Activated CD8-positive, alpha-beta memory T cell treated with anti-CD3 and anti-CD28 coated beads, Interleukin-2, amount 10 ng/mL, durations not matched to agents 7 days and 5 days (primary cell): ENCODE results near the gene FAM107A. TPM values are rescaled to one million over a fixed set of nuclear protein-coding genes. Genes with fewer than 3 reads are reported as not detected.
A peak's percentile ranks its signal among the peaks of the same experiment; 100 is the strongest.
"Not testable (repeated sequence)": the region's sequence is repeated elsewhere in the genome, so short reads cannot be mapped to it uniquely, and the experiment has no call there.

Experiments
- ATAC-seq: fragments of 150-1000 bp; cut with Tn5 transposase; one replicate; pipeline ENCODE4 v1.10.0; 2021; ENCODE audit warnings: moderate library complexity
- CTCF ChIA-PET: fragments of 350-600 bp; sonication (Branson Sonifier 250); formaldehyde crosslinking; loops from one replicate; lab custom pipeline; 2021; ENCODE audit warnings: antibody characterized with exemption; lab: Charles Lee
- DNase-seq: peaks from one replicate; pipeline ENCODE4 v3.0.0-alpha.2; 2020
- H3K27ac Mint-ChIP-seq: one replicate; pipeline ENCODE4 v1.8.0; 2021; ENCODE audit warnings: mild to moderate bottlenecking, mixed read lengths
- H3K27me3 Mint-ChIP-seq: one replicate; pipeline ENCODE4 v1.8.0; 2021; ENCODE audit warnings: mixed read lengths
- H3K36me3 Mint-ChIP-seq: one replicate; pipeline ENCODE4 v1.8.0; 2021; ENCODE audit warnings: mild to moderate bottlenecking, mixed read lengths
- H3K4me1 Mint-ChIP-seq: one replicate; pipeline ENCODE4 v1.8.0; 2021; ENCODE audit warnings: mixed read lengths
- H3K4me3 Mint-ChIP-seq: one replicate; pipeline ENCODE4 v1.8.0; 2021; ENCODE audit warnings: mild to moderate bottlenecking, moderate library complexity, mixed read lengths
- H3K9me3 Mint-ChIP-seq: one replicate; pipeline ENCODE4 v1.8.0; 2022; ENCODE audit warnings: low read depth, mixed read lengths
- total RNA-seq, 2 experiments: library from RNA; stranded (reverse); gene quantifications; one replicate each; pipeline ENCODE4 v1.2.3, GENCODE V29; 2021

Gene FAM107A
- total RNA-seq, 2 experiments from 2014 or later, result not detected

- H3K36me3 Mint-ChIP-seq, result no peaks in the 10 kb centered on the region
- CTCF ChIA-PET, result interaction anchor here (1.2 to 1.9 kb wide), 4 partner anchors 72 to 237 kb away, joined by 3 to 4 read pairs (median 4); no protein-coding TSS in a partner anchor
- no peak within 1 kb of the TSS for H3K27ac Mint-ChIP-seq
- peaks cover 5% of the 10 kb centered on the region for H3K27me3 Mint-ChIP-seq
- no peaks in the 10 kb centered on the region for H3K9me3 Mint-ChIP-seq
- no peak within 1 kb of the TSS for H3K4me3 Mint-ChIP-seq
- H3K4me1 Mint-ChIP-seq, result peaks cover 15% of the 10 kb centered on the region
- ATAC-seq, result no peak
- DNase-seq, result no peak
These were observed 40.4 kb downstream of the FAM107A start, which contains the start of gene ACOX2 for GRCh38 chr3:58536501-58537411. Gene ACOX2, minus strand, starts transcription at chr3:58537190. Its CDS starts 2,084 bp downstream, at chr3:58535106.

- Mint-ChIP-seq H3K4me3 (no peak overlapping the region), H3K27me3 (peaks cover 2% of the 10 kb centered on the region), H3K9me3 (no peaks in the 10 kb centered on the region), H3K27ac (no peak overlapping the region), H3K4me1 (peaks cover 15% of the 10 kb centered on the region), H3K36me3 (no peaks in the 10 kb centered on the region)
- CTCF ChIA-PET, result interaction anchor here (1.3 to 3.6 kb wide), 4 partner anchors 94 to 236 kb away, joined by 3 to 25 read pairs (median 4); partner anchors contain the start of genes HTD2 and RPP14
- ATAC-seq (no peak), DNase-seq (no peak)
These were observed 41.4 kb downstream of the FAM107A start for GRCh38 chr3:58535531-58536500.

- CTCF ChIA-PET, result interaction anchor here (0.6 to 3.6 kb wide), 7 partner anchors 24 to 228 kb away, joined by 3 to 25 read pairs (median 3); partner anchors contain the start of genes HTD2 and RPP14
- ATAC-seq (no peak), DNase-seq (no peak)
- Mint-ChIP-seq H3K4me1 (peaks cover 15% of the 10 kb centered on the region), H3K36me3 (no peaks in the 10 kb centered on the region), H3K4me3 (no peak overlapping the region), H3K27ac (no peak overlapping the region), H3K27me3 (peaks cover 2% of the 10 kb centered on the region), H3K9me3 (no peaks in the 10 kb centered on the region)
These were observed 42.3 kb downstream of the FAM107A start for GRCh38 chr3:58534592-58535494.

DNA sequence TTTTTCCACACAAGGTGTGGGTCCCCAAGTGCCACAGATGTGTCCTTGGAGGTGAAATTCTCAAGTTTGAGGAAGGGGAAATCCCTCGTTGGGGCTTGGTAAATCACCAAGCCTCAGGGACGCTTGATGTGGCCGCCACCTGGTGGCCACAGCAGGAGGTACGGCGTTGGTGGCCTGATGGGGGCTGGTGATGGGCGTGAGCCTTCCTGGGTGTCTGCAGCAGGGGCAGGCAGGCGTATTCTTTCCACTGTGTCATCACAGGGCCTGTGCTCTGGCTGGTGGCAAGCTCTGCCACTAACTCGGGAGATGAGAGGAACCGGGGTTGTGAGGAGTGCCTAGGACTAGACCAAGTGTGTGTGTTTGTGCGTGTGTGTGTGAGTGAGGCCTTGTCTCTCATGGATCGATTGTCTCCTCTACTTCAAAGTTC is 44.4 kb downstream of the FAM107A start:
- Mint-ChIP-seq H3K36me3 (no peaks in the 10 kb centered on the region), H3K27ac (no peak overlapping the region), H3K4me3 (no peak overlapping the region), H3K9me3 (no peaks in the 10 kb centered on the region), H3K27me3 (peaks cover 2% of the 10 kb centered on the region), H3K4me1 (peaks cover 15% of the 10 kb centered on the region)
- ATAC-seq (peak; percentile 93), DNase-seq (peak; percentile 85)
- CTCF ChIA-PET, result interaction anchor here (0.6 to 3.6 kb wide), 8 partner anchors 52 to 226 kb away, joined by 3 to 25 read pairs (median 4); partner anchors contain the start of genes HTD2 and RPP14

DNA sequence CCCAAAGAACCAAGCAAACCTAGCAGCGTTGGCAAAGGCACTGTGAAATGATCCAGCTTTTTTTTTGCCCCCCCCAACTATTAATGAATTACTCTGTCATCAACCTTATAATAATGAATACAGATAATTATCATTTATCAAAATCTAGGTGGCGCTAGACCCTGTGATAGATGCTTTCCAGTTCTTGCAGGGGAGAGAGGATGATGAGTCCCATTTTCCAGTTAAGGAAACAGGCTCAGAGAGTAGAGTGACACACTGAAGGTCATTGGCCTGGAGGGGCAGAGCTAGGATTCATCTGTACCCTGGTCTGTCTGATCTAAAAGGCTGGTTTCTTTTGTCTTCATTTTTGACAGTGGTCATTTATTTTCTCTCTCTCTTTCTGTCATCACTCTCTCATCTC is 45.2 kb downstream of the FAM107A start:
- DNase-seq, result no peak
- no peak overlapping the region for H3K4me3 Mint-ChIP-seq
- CTCF ChIA-PET, result interaction anchor here (1.3 to 3.1 kb wide), 4 partner anchors 19 to 225 kb away, joined by 3 to 14 read pairs (median 9); partner anchors contain the start of genes HTD2 and RPP14
- H3K9me3 Mint-ChIP-seq, result no peaks in the 10 kb centered on the region
- peaks cover 15% of the 10 kb centered on the region for H3K4me1 Mint-ChIP-seq
- H3K36me3 Mint-ChIP-seq, result no peaks in the 10 kb centered on the region
- ATAC-seq, result no peak
- H3K27me3 Mint-ChIP-seq, result peaks cover 2% of the 10 kb centered on the region
- H3K27ac Mint-ChIP-seq, result no peak overlapping the region

DNA sequence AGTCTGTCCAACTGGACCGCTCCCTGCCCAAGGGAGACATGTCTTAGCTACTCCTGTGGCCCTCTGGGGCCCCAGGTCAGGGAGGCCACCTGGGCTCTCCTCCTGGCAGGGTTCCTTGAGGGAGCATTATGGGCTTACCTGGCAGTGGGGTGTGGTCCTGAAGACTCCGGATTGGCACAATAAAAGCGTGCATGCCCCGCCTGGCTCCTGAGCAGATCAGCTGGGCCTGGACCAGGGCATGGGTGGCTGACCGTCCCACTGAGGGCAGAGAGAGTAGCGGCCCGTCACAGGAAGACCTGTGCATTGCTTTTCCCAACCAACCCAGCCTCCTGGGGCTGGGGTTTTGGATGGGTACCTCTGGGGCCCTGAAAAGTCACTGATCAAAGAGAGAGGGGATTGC is 45.6 kb downstream of the FAM107A start:
- H3K4me1 Mint-ChIP-seq, result peaks cover 13% of the 10 kb centered on the region
- H3K4me3 Mint-ChIP-seq, result no peak overlapping the region
- H3K27ac Mint-ChIP-seq, result no peak overlapping the region
- no peaks in the 10 kb centered on the region for H3K36me3 Mint-ChIP-seq
- CTCF ChIA-PET, result interaction anchor here (0.9 to 3.1 kb wide), 6 partner anchors 19 to 224 kb away, joined by 3 to 14 read pairs (median 4); partner anchors contain the start of genes HTD2, PDHB and RPP14
- ATAC-seq (no peak), DNase-seq (no peak)
- H3K27me3 Mint-ChIP-seq, result peaks cover 2% of the 10 kb centered on the region
- no peaks in the 10 kb centered on the region for H3K9me3 Mint-ChIP-seq

GRCh38 chr3:58530354-58530865 is 46.8 kb downstream of the FAM107A start:
- DNase-seq (no peak), ATAC-seq (no peak)
- Mint-ChIP-seq H3K27ac (no peak overlapping the region), H3K36me3 (no peaks in the 10 kb centered on the region), H3K4me1 (peaks cover 5% of the 10 kb centered on the region), H3K4me3 (no peak overlapping the region), H3K27me3 (peaks cover 2% of the 10 kb centered on the region), H3K9me3 (no peaks in the 10 kb centered on the region)
- CTCF ChIA-PET, result interaction anchor here (0.9 to 3.1 kb wide), 7 partner anchors 12 to 223 kb away, joined by 3 to 14 read pairs (median 5); partner anchors contain the start of genes HTD2, KCTD6, PDHB and RPP14

DNA sequence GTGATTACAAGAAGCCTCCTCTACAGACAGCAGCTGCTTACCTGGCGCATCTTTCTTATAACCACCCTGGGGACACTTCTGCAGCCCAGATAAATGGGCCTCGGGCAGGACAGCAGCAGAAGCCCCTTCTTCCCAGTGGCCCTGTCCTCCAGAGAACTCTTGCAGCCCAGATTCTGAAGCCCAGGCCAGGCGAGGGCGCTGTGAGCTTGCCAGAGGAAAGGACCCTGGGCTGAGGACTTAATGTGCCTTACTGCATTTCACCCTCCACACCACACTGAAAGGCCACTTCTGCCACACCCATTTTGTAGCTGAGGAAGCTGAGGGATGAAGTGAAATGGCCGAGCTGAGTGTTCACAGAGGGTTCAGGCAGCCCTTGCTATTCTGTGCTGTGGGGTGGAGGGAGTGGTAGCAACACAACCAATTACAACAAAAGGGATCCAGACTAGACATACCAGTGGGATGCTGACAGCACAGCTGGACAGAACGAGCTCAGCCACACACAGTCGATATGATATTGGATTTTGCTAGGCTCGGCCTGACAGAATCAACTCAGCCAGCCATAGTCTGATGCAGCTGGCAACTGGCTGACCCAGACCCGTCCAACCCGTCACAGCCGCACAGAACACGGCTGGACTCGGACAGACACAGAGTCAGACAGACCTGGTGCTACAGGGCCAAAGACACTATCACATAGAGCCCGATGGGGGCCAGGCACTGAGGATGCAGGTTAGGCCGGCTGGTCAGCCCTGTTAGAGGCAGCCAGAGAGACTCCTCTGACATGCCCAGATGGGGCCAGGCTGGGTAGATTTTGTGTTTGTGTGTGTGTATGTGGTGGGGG is 47.5 kb downstream of the FAM107A start:
- DNase-seq, result no peak
- Mint-ChIP-seq H3K4me3 (no peak overlapping the region), H3K27ac (no peak overlapping the region), H3K4me1 (peaks cover 5% of the 10 kb centered on the region), H3K27me3 (peaks cover 2% of the 10 kb centered on the region), H3K36me3 (no peaks in the 10 kb centered on the region), H3K9me3 (no peaks in the 10 kb centered on the region)
- ATAC-seq, result no peak
- CTCF ChIA-PET, result interaction anchor here (0.9 to 3.0 kb wide), 5 partner anchors 12 to 222 kb away, joined by 3 to 13 read pairs (median 3); partner anchors contain the start of genes HTD2, KCTD6 and RPP14

DNA sequence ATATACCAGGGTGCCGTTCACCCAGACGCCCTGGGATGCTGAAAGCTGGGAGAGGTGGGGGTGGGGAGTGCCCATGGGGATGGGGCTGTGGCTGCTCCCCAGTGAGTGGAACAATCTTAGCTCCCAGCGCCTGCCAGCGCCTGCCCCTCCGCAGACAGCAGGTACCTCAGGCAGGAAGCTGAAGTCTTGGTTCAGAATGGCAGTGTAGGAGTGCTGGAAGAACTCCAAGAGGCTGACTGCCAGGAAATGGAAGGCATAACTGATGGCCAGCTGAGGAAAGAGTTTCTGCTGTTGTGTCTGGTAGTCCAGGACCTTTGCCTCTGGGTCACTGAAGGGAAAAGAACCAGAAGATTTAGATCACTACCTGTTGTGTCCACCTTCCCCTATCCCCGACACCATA is 48.6 kb downstream of the FAM107A start:
- Mint-ChIP-seq H3K36me3 (no peaks in the 10 kb centered on the region), H3K4me3 (no peak overlapping the region), H3K9me3 (no peaks in the 10 kb centered on the region), H3K4me1 (peaks cover 5% of the 10 kb centered on the region), H3K27me3 (no peaks in the 10 kb centered on the region), H3K27ac (no peak overlapping the region)
- CTCF ChIA-PET, result interaction anchor here (0.5 to 3.0 kb wide), 5 partner anchors 32 to 356 kb away, joined by 3 to 13 read pairs (median 3); partner anchors contain the start of genes HTD2 and RPP14
- DNase-seq (no peak), ATAC-seq (no peak)

GRCh38 chr3:58527440-58527839 is 49.8 kb downstream of the FAM107A start:
- not testable (repeated sequence) for H3K4me3 Mint-ChIP-seq, H3K9me3 Mint-ChIP-seq, H3K36me3 Mint-ChIP-seq, H3K27ac Mint-ChIP-seq, DNase-seq, H3K27me3 Mint-ChIP-seq, ATAC-seq, H3K4me1 Mint-ChIP-seq
- CTCF ChIA-PET, result interaction anchor here (1.0 to 3.0 kb wide), 2 partner anchors 220 kb away, joined by 3 to 13 read pairs; partner anchors contain the start of genes HTD2 and RPP14

- CTCF ChIA-PET, result interaction anchor here (0.8 to 1.0 kb wide), 2 partner anchors 23 to 219 kb away, joined by 3 read pairs; no protein-coding TSS in a partner anchor
- no peaks in the 10 kb centered on the region for H3K9me3 Mint-ChIP-seq
- H3K27ac Mint-ChIP-seq, result no peak overlapping the region
- H3K4me1 Mint-ChIP-seq, result no peaks in the 10 kb centered on the region
- DNase-seq (no peak), ATAC-seq (no peak)
- H3K4me3 Mint-ChIP-seq, result no peak overlapping the region
- no peaks in the 10 kb centered on the region for H3K36me3 Mint-ChIP-seq
- no peaks in the 10 kb centered on the region for H3K27me3 Mint-ChIP-seq
These were observed 50.7 kb downstream of the FAM107A start for GRCh38 chr3:58526515-58526957.
